ENCODE results near the gene TAF10. TPM values are rescaled to one million over a fixed set of nuclear protein-coding genes. Genes with fewer than 3 reads are reported as not detected.

Gene TAF10
- total RNA-seq (2022; extraction: Qiagen RNA extraction; ENCODE audit: low read depth), result 189 to 236 TPM (median 228 TPM) in 5 replicates

GRCh38 chr11:6612213-6613041 lies at the start of gene TAF10:
TSS of gene TAF10 (minus strand) at chr11:6612216. CDS start at chr11:6612189, 27 bp downstream.

GRCh38 chr11:6655790-6656583 lies 44.0 kb upstream of the TAF10 start, which contains the start of gene DCHS1:
TSS of gene DCHS1 (minus strand) at chr11:6655809. CDS start at chr11:6641613, 14,196 bp downstream.

GRCh38 chr11:6619004-6619745 lies 7.2 kb upstream of the TAF10 start, which contains the start of gene TPP1:
TSS of gene TPP1 (minus strand) at chr11:6619422. CDS start at chr11:6619400, 22 bp downstream.

GRCh38 chr11:6603287-6604080 lies 8.5 kb downstream of the TAF10 start, which contains the start of the genes ILK and RRP8:
TSS of gene ILK (plus strand) at chr11:6603774. CDS start at chr11:6604272, 498 bp downstream.
TSS of gene RRP8 (minus strand) at chr11:6603616. CDS start at chr11:6603502, 114 bp downstream.

Other genes with a start within 250 kb of the TAF10 start
- gene SMPD1, start 221.7 kb downstream of the TAF10 start, total RNA-seq (2022; extraction: Qiagen RNA extraction; ENCODE audit: low read depth), result 10.2 to 13.1 TPM (median 11.4 TPM) in 5 replicates
- 17.0 to 20.3 TPM (median 17.8 TPM) in 5 replicates for gene APBB1, start 193.1 kb downstream of the TAF10 start, total RNA-seq (2022; extraction: Qiagen RNA extraction; ENCODE audit: low read depth)
- gene HPX, start 171.2 kb downstream of the TAF10 start, total RNA-seq (2022; extraction: Qiagen RNA extraction; ENCODE audit: low read depth), result 0.32 to 1.4 TPM (median 0.49 TPM) in 5 replicates
- 14.9 to 21.1 TPM (median 18.1 TPM) in 5 replicates for gene TRIM3, start 138.3 kb downstream of the TAF10 start, total RNA-seq (2022; extraction: Qiagen RNA extraction; ENCODE audit: low read depth)
- 54.9 to 61.4 TPM (median 59.2 TPM) in 5 replicates for gene ARFIP2, start 130.9 kb downstream of the TAF10 start, total RNA-seq (2022; extraction: Qiagen RNA extraction; ENCODE audit: low read depth)
- gene TIMM10B, start 130.7 kb downstream of the TAF10 start, total RNA-seq (2022; extraction: Qiagen RNA extraction; ENCODE audit: low read depth), result 26.4 to 38.9 TPM (median 37.1 TPM) in 5 replicates
- gene DNHD1, start 114.9 kb downstream of the TAF10 start, total RNA-seq (2022; extraction: Qiagen RNA extraction; ENCODE audit: low read depth), result 3.3 to 3.7 TPM (median 3.5 TPM) in 5 replicates
- 27.9 to 37.6 TPM (median 34.3 TPM) in 5 replicates for gene RRP8, start 8.6 kb downstream of the TAF10 start, total RNA-seq (2022; extraction: Qiagen RNA extraction; ENCODE audit: low read depth)
- 105 to 120 TPM (median 114 TPM) in 5 replicates for gene ILK, start 8.4 kb downstream of the TAF10 start, total RNA-seq (2022; extraction: Qiagen RNA extraction; ENCODE audit: low read depth)
- gene TPP1, start 7.2 kb upstream of the TAF10 start, total RNA-seq (2022; extraction: Qiagen RNA extraction; ENCODE audit: low read depth), result 45.1 to 54.1 TPM (median 49.2 TPM) in 5 replicates
- gene DCHS1, start 43.6 kb upstream of the TAF10 start, total RNA-seq (2022; extraction: Qiagen RNA extraction; ENCODE audit: low read depth), result 0.11 to 0.16 TPM (median 0.14 TPM) in 5 replicates
- gene MRPL17, start 71.1 kb upstream of the TAF10 start, total RNA-seq (2022; extraction: Qiagen RNA extraction; ENCODE audit: low read depth), result 96.4 to 125 TPM (median 98.2 TPM) in 5 replicates
- gene OR2AG2, start 159.8 kb upstream of the TAF10 start, total RNA-seq (2022; extraction: Qiagen RNA extraction; ENCODE audit: low read depth), result 0.05 to 0.09 TPM (median 0.06 TPM) in 3 of 5 replicates, not detected in the others
- not detected in 5 replicates for gene OR2AG1, start 170.8 kb upstream of the TAF10 start, total RNA-seq (2022; extraction: Qiagen RNA extraction; ENCODE audit: low read depth)
- gene OR6A2, start 187.5 kb upstream of the TAF10 start, total RNA-seq (2022; extraction: Qiagen RNA extraction; ENCODE audit: low read depth), result not detected in 5 replicates
- gene OR10A5, start 233.5 kb upstream of the TAF10 start, total RNA-seq (2022; extraction: Qiagen RNA extraction; ENCODE audit: low read depth), result not detected in 5 replicates